Activated CD4-positive, CD25-positive, alpha-beta regulatory T cell treated with anti-CD3 and anti-CD28 coated beads, Interleukin-2, amount 50 U/mL, for 24 hours (primary cell): Measurements from ENCODE around the gene CRHR2.

ENCODE experiments used
- ATAC-seq, 2 donors: fragments of 150-1000 bp; cut with Tn5 transposase; one replicate each; pipeline ENCODE4 v1.10.0; 2021; ENCODE audit warnings: mild to moderate bottlenecking in 1 of 2, moderate library complexity in 1 of 2

The CRHR2 gene

GRCh38 chr7:30674876-30675275 is 7.4 kb downstream of the CRHR2 start:
- no peak for ATAC-seq

DNA sequence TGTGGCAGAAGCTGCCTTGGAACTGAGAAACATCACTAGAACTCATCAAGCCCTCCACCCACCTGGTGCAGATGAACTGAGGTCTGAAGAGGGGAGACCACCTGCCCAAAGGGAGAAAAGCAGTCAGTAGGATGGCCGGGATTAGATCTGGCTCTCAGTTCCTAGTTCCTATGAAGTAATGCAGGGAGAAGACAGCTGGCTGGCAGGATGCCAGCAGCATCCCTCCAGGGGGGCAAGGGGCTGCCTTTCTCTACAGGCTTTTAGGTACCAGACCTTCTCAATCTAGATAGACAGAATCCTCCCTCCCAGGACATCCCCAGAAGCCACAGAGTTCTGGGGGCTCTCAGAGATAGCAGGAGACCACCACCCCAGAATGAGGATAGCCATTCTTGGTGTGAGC is 7.8 kb downstream of the CRHR2 start:
- ATAC-seq = no peak

- no peak for ATAC-seq
Observed at GRCh38 chr7:30671793-30672465, 10.3 kb downstream of the CRHR2 start.

GRCh38 chr7:30668102-30668501 is 14.2 kb downstream of the CRHR2 start:
- no peak for ATAC-seq

DNA sequence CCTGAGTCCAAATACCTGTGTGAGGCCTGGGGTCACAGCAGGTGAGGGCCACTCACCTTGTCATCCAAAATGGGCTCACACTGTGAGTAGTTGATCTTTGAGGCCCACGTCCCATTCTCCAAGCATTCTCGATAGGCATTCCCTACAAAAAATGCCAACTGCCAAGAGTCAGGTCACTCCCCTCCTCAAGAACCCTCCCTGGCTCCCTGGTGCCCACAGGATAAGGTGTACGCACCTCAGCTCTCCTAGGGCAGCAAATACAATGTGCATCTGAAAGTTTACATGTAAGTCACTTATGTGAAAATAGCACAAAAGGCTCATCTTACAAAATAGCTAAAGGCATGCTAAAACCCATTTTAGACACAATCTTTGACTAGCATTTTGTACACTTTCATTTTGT is 15.1 kb downstream of the CRHR2 start:
- no peak for ATAC-seq

DNA sequence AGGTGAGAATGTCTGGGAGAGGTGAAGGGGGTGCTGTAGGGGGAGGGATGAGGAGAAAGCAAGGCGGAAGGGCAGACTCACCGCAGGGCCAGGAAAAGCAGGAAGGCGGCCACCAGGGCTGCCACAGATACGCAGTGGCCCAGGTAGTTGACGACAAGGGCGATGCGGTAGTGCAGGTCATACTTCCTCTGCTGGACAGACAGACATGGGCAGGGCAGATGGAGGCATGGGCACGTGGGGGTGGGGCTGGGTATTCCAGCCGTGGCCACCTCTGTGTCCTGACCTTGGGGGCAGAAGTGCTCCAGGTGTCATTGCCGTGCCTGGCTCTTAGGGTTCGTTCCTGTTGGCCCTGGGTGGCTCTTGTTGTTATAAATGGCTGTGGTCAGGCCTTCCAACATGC is 16.8 kb downstream of the CRHR2 start:
- no peak for ATAC-seq

- no peak for ATAC-seq
Observed at GRCh38 chr7:30665043-30665442, 17.2 kb downstream of the CRHR2 start.

DNA sequence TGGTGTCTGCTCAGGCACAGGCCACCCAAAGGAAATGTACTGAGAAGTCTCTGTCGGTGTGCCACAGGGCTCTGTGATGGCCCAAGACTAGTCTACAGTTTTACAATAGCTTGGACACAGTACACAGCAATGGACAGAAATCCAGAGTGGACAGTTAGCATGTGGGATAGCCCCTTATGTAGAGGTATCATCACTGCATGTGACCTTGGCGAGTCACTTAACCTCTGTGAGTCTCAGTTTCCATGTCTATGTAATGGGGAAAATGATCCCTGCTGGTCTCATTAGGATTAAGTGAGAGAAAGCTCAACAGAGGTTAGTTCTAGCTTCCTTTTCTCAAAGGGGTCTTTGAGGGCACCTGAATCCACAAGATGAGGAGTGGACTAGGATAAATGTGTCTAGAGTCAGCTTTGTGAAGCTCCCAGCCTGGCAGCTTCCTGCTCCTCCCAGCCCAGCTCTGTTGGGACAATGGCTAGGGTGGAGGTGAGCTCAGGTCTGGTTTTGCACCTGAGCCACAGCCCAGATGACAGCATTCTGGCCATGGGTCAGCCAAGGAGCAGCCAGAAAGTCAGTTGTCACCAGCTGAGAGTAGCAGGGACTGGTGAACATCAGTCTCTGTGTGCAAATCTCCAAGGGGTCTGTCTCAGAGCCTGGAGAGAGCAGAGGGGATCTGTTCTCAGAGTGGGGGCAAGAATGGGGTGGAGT is 17.9 kb downstream of the CRHR2 start:
- no peak for ATAC-seq

- no peak for ATAC-seq
Observed at GRCh38 chr7:30663414-30663813, 18.8 kb downstream of the CRHR2 start.

- no peak for ATAC-seq
Observed at GRCh38 chr7:30662431-30662939, 19.8 kb downstream of the CRHR2 start.

- ATAC-seq = no peak
Observed at GRCh38 chr7:30661926-30662325, 20.3 kb downstream of the CRHR2 start.

- ATAC-seq = no peak
Observed at GRCh38 chr7:30660331-30661255, 21.7 kb downstream of the CRHR2 start.

- ATAC-seq = no peak
Observed at GRCh38 chr7:30659312-30659711, 22.9 kb downstream of the CRHR2 start.

GRCh38 chr7:30658479-30659074 is 23.7 kb downstream of the CRHR2 start:
- no peak for ATAC-seq

- ATAC-seq = no peak
Observed at GRCh38 chr7:30657131-30657530, 25.1 kb downstream of the CRHR2 start.

GRCh38 chr7:30656006-30656957 is 26.0 kb downstream of the CRHR2 start:
- no peak for ATAC-seq

DNA sequence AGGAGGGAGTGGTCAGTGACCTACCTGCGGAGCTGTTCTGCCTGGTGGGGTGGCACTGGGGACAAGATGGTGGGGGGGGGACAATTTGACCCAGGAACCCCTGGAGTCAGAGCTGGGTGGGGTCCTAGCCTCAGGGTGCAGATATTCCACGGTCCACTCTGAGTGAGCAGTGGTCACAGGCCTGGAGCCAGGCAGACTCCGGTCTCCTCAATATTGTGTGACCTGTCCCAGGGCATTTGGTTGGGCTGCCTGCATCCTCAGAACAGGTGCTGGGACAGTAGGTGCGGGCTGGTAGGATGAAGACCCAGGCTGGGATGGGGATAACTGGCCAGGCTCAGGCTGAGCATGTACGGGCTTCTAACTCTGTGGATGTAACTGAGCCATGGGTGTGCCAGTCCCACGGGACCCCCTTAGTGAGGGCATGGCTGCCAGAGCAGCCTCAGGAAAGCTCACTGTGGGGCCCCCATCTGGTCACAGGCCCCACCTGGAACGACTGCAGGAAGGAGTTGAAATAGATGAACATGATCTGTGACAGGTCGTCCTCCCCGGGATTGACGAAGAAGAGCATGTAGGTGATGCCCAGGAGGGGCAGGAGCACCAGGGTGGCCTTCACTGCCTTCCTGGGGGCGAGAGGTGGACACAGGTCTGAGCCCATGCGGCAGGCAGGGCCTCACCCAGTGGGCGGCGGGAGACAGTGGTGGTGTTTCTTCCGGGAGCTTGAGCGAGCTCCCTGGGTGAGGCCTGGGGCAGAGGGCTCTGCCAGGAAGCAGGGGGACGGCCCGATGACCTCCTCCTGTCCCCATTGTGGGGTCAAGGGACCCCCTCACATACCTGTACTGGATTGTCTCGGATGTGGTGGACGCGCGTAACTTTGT is 26.9 kb downstream of the CRHR2 start:
- ATAC-seq = no peak

DNA sequence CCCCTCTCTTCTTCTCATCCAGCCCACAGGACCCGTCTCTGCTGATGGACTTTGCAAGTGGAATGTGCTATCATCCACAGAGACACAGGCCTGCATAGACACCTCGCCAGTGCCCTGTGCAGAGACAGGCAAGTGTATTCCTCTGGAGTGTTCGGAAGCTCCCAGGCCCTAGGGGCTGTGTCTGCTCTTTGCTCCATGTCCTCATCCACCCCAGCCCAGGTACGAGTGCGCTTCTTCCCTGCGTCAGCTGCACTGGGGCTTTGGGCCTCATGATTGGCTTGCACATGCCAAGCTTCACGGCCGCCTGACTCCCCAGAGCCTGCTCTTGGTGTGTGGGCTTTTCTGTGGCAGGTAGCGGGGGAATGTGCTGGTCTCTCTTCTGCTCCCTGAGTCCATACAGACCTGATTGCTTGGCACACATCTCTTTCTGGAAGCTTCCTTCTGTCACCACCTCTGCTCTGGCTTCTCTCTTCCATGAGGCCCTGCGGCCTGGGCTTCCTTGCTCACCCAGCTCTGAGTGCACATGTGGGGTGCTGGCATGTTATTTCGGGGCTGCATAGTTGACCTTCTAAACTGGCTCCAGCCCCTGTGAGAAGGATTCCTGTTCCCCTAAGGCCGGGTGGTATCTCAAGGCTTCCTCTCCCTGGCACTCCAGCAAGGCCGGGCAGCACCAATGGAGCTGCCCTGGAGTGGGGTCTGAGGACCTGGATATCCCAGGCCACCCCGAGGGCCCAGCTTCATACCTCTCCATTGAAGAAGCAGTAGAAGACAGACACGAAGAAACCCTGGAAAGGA is 27.8 kb downstream of the CRHR2 start:
- no peak for ATAC-seq
